ENCODE data around the gene CELF4.

Gene CELF4

GRCh38 chr18:37272226-37272625, 293.4 kb downstream of the CELF4 start:
- Histone ChIP-seq H3K9ac (ENCODE audit: low read length) (no peak overlapping the region), H3K27ac (ENCODE audit: low read length) (no peak overlapping the region), H3K9me3 (ENCODE audit: control insufficient read depth, low read depth, low read length) (no peaks in the 10 kb centered on the region), H3K4me1 (ENCODE audit: control insufficient read depth, low read depth, low read length) (no peaks in the 10 kb centered on the region), H3K4me3 (ENCODE audit: low read length) (no peak overlapping the region), H3K27me3 (ENCODE audit: control insufficient read depth, insufficient read depth, low read length) (no peaks in the 10 kb centered on the region), H3K36me3 (ENCODE audit: control insufficient read depth, low read depth, low read length) (no peaks in the 10 kb centered on the region)

DNA sequence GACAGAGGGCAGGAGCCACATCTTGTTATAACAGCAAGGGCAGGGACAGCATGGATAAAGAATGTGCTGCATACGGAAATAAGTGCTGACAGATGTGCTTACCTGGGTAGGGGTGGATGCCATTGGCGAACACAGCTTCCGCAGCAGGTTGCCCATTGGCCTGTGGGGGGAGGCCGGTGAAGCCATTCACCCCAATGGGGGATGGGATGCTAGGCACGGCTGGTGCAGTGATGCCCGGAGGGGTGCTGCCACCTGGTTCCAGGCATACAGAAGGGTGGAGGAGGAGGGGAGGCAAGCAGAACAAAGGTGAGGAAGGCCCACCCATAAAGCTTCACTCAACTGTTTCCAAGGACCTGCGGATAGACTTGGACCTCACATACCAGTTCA, 294.9 kb downstream of the CELF4 start:
- Histone ChIP-seq H3K9ac (ENCODE audit: low read length) (no peak overlapping the region), H3K27ac (ENCODE audit: low read length) (no peak overlapping the region), H3K36me3 (ENCODE audit: control insufficient read depth, low read depth, low read length) (no peaks in the 10 kb centered on the region), H3K9me3 (ENCODE audit: control insufficient read depth, low read depth, low read length) (no peaks in the 10 kb centered on the region), H3K4me3 (ENCODE audit: low read length) (no peak overlapping the region), H3K4me1 (ENCODE audit: control insufficient read depth, low read depth, low read length) (no peaks in the 10 kb centered on the region), H3K27me3 (ENCODE audit: control insufficient read depth, insufficient read depth, low read length) (no peaks in the 10 kb centered on the region)

GRCh38 chr18:37270038-37270665, 295.4 kb downstream of the CELF4 start:
- no peak overlapping the region for H3K4me3 ChIP-seq (ENCODE audit: low read length)
- no peaks in the 10 kb centered on the region for H3K27me3 ChIP-seq (ENCODE audit: control insufficient read depth, insufficient read depth, low read length)
- no peaks in the 10 kb centered on the region for H3K9me3 ChIP-seq (ENCODE audit: control insufficient read depth, low read depth, low read length)
- H3K27ac ChIP-seq (ENCODE audit: low read length) = no peak overlapping the region
- no peak overlapping the region for H3K9ac ChIP-seq (ENCODE audit: low read length)
- no peaks in the 10 kb centered on the region for H3K36me3 ChIP-seq (ENCODE audit: control insufficient read depth, low read depth, low read length)
- no peaks in the 10 kb centered on the region for H3K4me1 ChIP-seq (ENCODE audit: control insufficient read depth, low read depth, low read length)

DNA sequence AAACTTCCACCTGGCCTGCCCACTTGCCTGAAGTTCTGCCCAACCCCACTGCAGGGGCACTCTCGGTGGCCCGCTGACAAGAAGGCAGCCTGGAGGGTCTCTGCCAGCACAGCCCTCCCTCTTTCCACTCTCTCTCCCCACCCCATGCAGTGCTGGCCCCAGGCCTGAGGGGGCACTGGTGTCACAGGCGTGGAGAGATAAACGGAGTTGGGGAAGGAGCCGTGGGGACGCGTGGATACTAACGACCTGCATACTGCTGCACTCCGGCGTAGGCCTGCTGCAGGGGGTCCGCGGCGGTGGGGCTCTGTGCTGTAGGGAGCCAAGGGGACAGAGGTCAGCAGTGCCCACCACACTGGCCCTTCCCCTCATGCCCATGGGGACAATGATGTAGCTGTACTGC, 299.3 kb downstream of the CELF4 start:
- H3K9ac ChIP-seq (ENCODE audit: low read length) = no peak overlapping the region
- H3K9me3 ChIP-seq (ENCODE audit: control insufficient read depth, low read depth, low read length) = no peaks in the 10 kb centered on the region
- no peak overlapping the region for H3K27ac ChIP-seq (ENCODE audit: low read length)
- H3K27me3 ChIP-seq (ENCODE audit: control insufficient read depth, insufficient read depth, low read length) = no peaks in the 10 kb centered on the region
- H3K4me3 ChIP-seq (ENCODE audit: low read length) = no peak overlapping the region
- H3K36me3 ChIP-seq (ENCODE audit: control insufficient read depth, low read depth, low read length) = no peaks in the 10 kb centered on the region
- no peaks in the 10 kb centered on the region for H3K4me1 ChIP-seq (ENCODE audit: control insufficient read depth, low read depth, low read length)

- Histone ChIP-seq H3K9ac (ENCODE audit: low read length) (no peak overlapping the region), H3K27me3 (ENCODE audit: control insufficient read depth, insufficient read depth, low read length) (no peaks in the 10 kb centered on the region), H3K27ac (ENCODE audit: low read length) (no peak overlapping the region), H3K4me3 (ENCODE audit: low read length) (no peak overlapping the region), H3K36me3 (ENCODE audit: control insufficient read depth, low read depth, low read length) (no peaks in the 10 kb centered on the region), H3K9me3 (ENCODE audit: control insufficient read depth, low read depth, low read length) (no peaks in the 10 kb centered on the region), H3K4me1 (ENCODE audit: control insufficient read depth, low read depth, low read length) (no peaks in the 10 kb centered on the region)
Observed at GRCh38 chr18:37265382-37265781, 300.2 kb downstream of the CELF4 start.

DNA sequence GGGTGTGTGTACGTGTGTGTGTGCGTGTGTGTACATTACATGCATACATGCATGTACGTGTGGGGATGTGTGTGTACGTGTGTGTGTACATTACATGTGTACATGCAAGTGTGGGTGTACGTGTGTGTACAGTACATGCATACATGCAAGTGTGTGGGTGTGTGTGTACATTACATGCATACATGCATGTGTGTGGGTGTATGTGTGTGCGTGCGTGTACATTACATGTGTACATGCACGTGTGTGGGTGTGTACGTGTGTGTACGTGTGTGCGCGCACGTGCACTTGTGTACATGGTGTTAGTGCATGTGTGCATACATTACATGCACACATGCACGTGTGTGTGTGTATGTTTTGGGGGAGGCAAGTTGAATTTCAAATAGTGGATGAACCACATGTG, 300.6 kb downstream of the CELF4 start:
- Histone ChIP-seq H3K4me1 (ENCODE audit: control insufficient read depth, low read depth, low read length) (no peaks in the 10 kb centered on the region), H3K9me3 (ENCODE audit: control insufficient read depth, low read depth, low read length) (no peaks in the 10 kb centered on the region), H3K27ac (ENCODE audit: low read length) (no peak overlapping the region), H3K9ac (ENCODE audit: low read length) (no peak overlapping the region), H3K36me3 (ENCODE audit: control insufficient read depth, low read depth, low read length) (no peaks in the 10 kb centered on the region), H3K4me3 (ENCODE audit: low read length) (no peak overlapping the region), H3K27me3 (ENCODE audit: control insufficient read depth, insufficient read depth, low read length) (no peaks in the 10 kb centered on the region)

- H3K4me1 ChIP-seq (ENCODE audit: control insufficient read depth, low read depth, low read length) = no peaks in the 10 kb centered on the region
- no peak overlapping the region for H3K9ac ChIP-seq (ENCODE audit: low read length)
- no peak overlapping the region for H3K27ac ChIP-seq (ENCODE audit: low read length)
- peaks cover 7% of the 10 kb centered on the region for H3K27me3 ChIP-seq (ENCODE audit: control insufficient read depth, insufficient read depth, low read length)
- H3K36me3 ChIP-seq (ENCODE audit: control insufficient read depth, low read depth, low read length) = no peaks in the 10 kb centered on the region
- no peaks in the 10 kb centered on the region for H3K9me3 ChIP-seq (ENCODE audit: control insufficient read depth, low read depth, low read length)
- H3K4me3 ChIP-seq (ENCODE audit: low read length) = no peak overlapping the region
Observed at GRCh38 chr18:37261988-37262387, 303.6 kb downstream of the CELF4 start.

GRCh38 chr18:37261246-37261840, 304.3 kb downstream of the CELF4 start:
- Histone ChIP-seq H3K4me1 (ENCODE audit: control insufficient read depth, low read depth, low read length) (no peaks in the 10 kb centered on the region), H3K4me3 (ENCODE audit: low read length) (no peak overlapping the region), H3K36me3 (ENCODE audit: control insufficient read depth, low read depth, low read length) (no peaks in the 10 kb centered on the region), H3K9ac (ENCODE audit: low read length) (no peak overlapping the region), H3K27ac (ENCODE audit: low read length) (no peak overlapping the region), H3K9me3 (ENCODE audit: control insufficient read depth, low read depth, low read length) (no peaks in the 10 kb centered on the region), H3K27me3 (ENCODE audit: control insufficient read depth, insufficient read depth, low read length) (peaks cover 7% of the 10 kb centered on the region)

- no peak overlapping the region for H3K27ac ChIP-seq (ENCODE audit: low read length)
- no peaks in the 10 kb centered on the region for H3K9me3 ChIP-seq (ENCODE audit: control insufficient read depth, low read depth, low read length)
- no peaks in the 10 kb centered on the region for H3K4me1 ChIP-seq (ENCODE audit: control insufficient read depth, low read depth, low read length)
- peaks cover 14% of the 10 kb centered on the region for H3K27me3 ChIP-seq (ENCODE audit: control insufficient read depth, insufficient read depth, low read length)
- no peaks in the 10 kb centered on the region for H3K36me3 ChIP-seq (ENCODE audit: control insufficient read depth, low read depth, low read length)
- no peak overlapping the region for H3K4me3 ChIP-seq (ENCODE audit: low read length)
- H3K9ac ChIP-seq (ENCODE audit: low read length) = no peak overlapping the region
Observed at GRCh38 chr18:37260367-37261093, 305.1 kb downstream of the CELF4 start.

DNA sequence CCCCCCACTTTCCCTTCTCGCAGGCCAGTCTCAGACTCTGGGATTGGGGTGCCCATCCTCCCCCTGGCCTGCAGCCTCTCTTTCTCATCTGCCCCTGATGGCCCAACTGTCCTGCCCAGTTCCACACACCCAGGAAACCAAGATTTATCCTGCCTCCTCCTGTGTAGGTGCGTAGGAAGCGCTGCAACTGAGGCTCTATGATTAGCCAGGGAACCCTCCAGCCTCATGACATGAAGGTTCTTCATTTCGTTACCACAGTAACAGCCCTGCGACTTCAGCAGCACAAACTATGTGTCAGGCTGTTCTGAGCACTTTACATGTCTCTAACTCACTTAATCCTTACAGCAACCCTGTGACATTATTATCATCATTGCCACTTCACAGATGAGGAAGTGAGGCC, 305.9 kb downstream of the CELF4 start:
- no peak overlapping the region for H3K9ac ChIP-seq (ENCODE audit: low read length)
- no peak overlapping the region for H3K4me3 ChIP-seq (ENCODE audit: low read length)
- no peaks in the 10 kb centered on the region for H3K36me3 ChIP-seq (ENCODE audit: control insufficient read depth, low read depth, low read length)
- no peaks in the 10 kb centered on the region for H3K9me3 ChIP-seq (ENCODE audit: control insufficient read depth, low read depth, low read length)
- H3K27me3 ChIP-seq (ENCODE audit: control insufficient read depth, insufficient read depth, low read length) = peaks cover 22% of the 10 kb centered on the region
- no peak overlapping the region for H3K27ac ChIP-seq (ENCODE audit: low read length)
- no peaks in the 10 kb centered on the region for H3K4me1 ChIP-seq (ENCODE audit: control insufficient read depth, low read depth, low read length)

DNA sequence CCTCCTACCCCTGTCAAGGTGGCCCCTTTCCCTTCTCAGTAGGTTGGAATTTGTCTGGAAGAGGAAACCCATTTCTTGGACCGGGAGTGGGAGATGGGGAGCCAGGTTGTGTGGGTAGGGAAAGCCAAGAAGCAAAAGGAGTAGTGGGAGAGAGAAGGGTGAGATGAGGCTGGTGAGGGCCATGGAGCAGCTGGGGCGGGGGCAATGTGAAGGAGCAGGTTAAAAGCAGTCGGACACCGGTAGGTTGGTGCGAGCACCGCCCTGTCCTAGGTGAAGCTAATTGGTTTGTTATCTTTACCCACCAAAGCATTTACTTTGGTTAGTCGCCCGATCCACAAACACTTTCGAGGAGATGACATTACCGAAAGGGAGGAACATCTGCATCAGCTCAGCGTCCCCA, 306.8 kb downstream of the CELF4 start:
- Histone ChIP-seq H3K27me3 (ENCODE audit: control insufficient read depth, insufficient read depth, low read length) (peaks cover 27% of the 10 kb centered on the region), H3K27ac (ENCODE audit: low read length) (no peak overlapping the region), H3K4me1 (ENCODE audit: control insufficient read depth, low read depth, low read length) (no peaks in the 10 kb centered on the region), H3K9ac (ENCODE audit: low read length) (no peak overlapping the region), H3K36me3 (ENCODE audit: control insufficient read depth, low read depth, low read length) (no peaks in the 10 kb centered on the region), H3K4me3 (ENCODE audit: low read length) (no peak overlapping the region), H3K9me3 (ENCODE audit: control insufficient read depth, low read depth, low read length) (no peaks in the 10 kb centered on the region)

DNA sequence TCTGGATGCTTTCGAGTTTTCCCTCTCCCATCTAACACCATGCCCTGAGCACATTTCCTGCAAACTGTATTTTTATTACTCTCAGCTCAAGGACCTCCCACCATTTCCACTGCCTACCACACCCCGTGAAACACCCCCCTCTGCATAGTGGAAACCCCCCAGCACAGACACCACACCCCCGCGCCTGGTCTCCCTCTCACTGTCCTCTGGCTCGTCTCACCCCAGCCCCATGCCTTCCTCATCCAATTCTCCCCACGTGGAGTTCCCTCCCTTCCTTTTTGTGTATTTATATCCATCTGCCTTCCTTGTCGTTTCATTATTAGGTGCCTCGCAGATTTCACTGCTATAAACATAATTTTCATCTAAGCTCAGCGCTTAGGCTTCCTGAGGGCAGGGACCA, 307.5 kb downstream of the CELF4 start:
- Histone ChIP-seq H3K9ac (ENCODE audit: low read length) (no peak overlapping the region), H3K4me1 (ENCODE audit: control insufficient read depth, low read depth, low read length) (no peaks in the 10 kb centered on the region), H3K27me3 (ENCODE audit: control insufficient read depth, insufficient read depth, low read length) (peaks cover 29% of the 10 kb centered on the region), H3K27ac (ENCODE audit: low read length) (no peak overlapping the region), H3K4me3 (ENCODE audit: low read length) (no peak overlapping the region), H3K36me3 (ENCODE audit: control insufficient read depth, low read depth, low read length) (no peaks in the 10 kb centered on the region), H3K9me3 (ENCODE audit: control insufficient read depth, low read depth, low read length) (no peaks in the 10 kb centered on the region)

All from iPS-18a (cell line).